ENCODE data around the gene TMEM91. TPM values are rescaled to one million over a fixed set of nuclear protein-coding genes. Genes with fewer than 3 reads are reported as not detected.
"Not testable (repeated sequence)": the region's sequence is repeated elsewhere in the genome, so short reads cannot be mapped to it uniquely, and the experiment has no call there.

Gene TMEM91
- polyA plus RNA-seq, 1 donor from 2014 or later = 24.4 TPM

GRCh38 chr19:41407271-41407670 lies 30.9 kb downstream of the TMEM91 start:
- H3K4me2 ChIP-seq (ENCODE audit: low read length) = no peak overlapping the region
- no peaks in the 10 kb centered on the region for H3K9me3 ChIP-seq (ENCODE audit: low read length)
- no peaks in the 10 kb centered on the region for H3K36me3 ChIP-seq (ENCODE audit: insufficient read depth, low read length)
- no peak overlapping the region for H3K4me3 ChIP-seq (ENCODE audit: low read length)
- H3K27me3 ChIP-seq (ENCODE audit: insufficient read depth, low read depth, low read length) = no peaks in the 10 kb centered on the region
- no peak overlapping the region for H3K27ac ChIP-seq (ENCODE audit: low read length)
- H3K9ac ChIP-seq (ENCODE audit: low read length) = no peak overlapping the region
- H3K79me2 ChIP-seq (replicated peaks; ENCODE audit: insufficient read depth, low read length) = no peaks in the 10 kb centered on the region
- no peaks in the 10 kb centered on the region for H3F3A ChIP-seq (ENCODE audit: insufficient read depth, low read length, poor library complexity, severe bottlenecking)
- TF ChIP-seq REST (IDR thresholded peaks at IDR 0.05; ENCODE audit: borderline replicate concordance) (no peak), EP300 (conservative IDR thresholded peaks at IDR 0.05; ENCODE audit: poor library complexity, severe bottlenecking) (no peak), CTCF (IDR thresholded peaks at IDR 0.05; ENCODE audit: poor library complexity, severe bottlenecking) (no peak), POLR2AphosphoS5 (IDR thresholded peaks at IDR 0.05) (no peak), RAD21 (conservative IDR thresholded peaks at IDR 0.05) (no peak), TAF1 (IDR thresholded peaks at IDR 0.05; ENCODE audit: low read depth) (no peak), SMC3 (conservative IDR thresholded peaks at IDR 0.05; ENCODE audit: poor library complexity) (no peak), EZH2 (IDR thresholded peaks at IDR 0.05; ENCODE audit: borderline replicate concordance, insufficient read depth, low read length, poor library complexity, severe bottlenecking) (no peak), MXI1 (conservative IDR thresholded peaks at IDR 0.05; ENCODE audit: poor library complexity, severe bottlenecking) (no peak)
- no peaks in the 10 kb centered on the region for H3K9me2 ChIP-seq (ENCODE audit: insufficient read depth, low read length)
- no peaks in the 10 kb centered on the region for H4K20me1 ChIP-seq (ENCODE audit: insufficient read depth)
- no peak overlapping the region for H2AFZ ChIP-seq (ENCODE audit: low read depth, low read length)

GRCh38 chr19:41408256-41408655 lies 31.9 kb downstream of the TMEM91 start:
- Histone ChIP-seq H3K9ac (ENCODE audit: low read length) (no peak overlapping the region), H3K79me2 (replicated peaks; ENCODE audit: insufficient read depth, low read length) (no peaks in the 10 kb centered on the region), H3F3A (ENCODE audit: insufficient read depth, low read length, poor library complexity, severe bottlenecking) (no peaks in the 10 kb centered on the region), H4K20me1 (ENCODE audit: insufficient read depth) (no peaks in the 10 kb centered on the region), H3K27ac (ENCODE audit: low read length) (no peak overlapping the region), H3K9me2 (ENCODE audit: insufficient read depth, low read length) (no peaks in the 10 kb centered on the region), H3K9me3 (ENCODE audit: low read length) (no peaks in the 10 kb centered on the region), H3K27me3 (ENCODE audit: insufficient read depth, low read depth, low read length) (no peaks in the 10 kb centered on the region), H3K4me3 (ENCODE audit: low read length) (no peak overlapping the region), H3K36me3 (ENCODE audit: insufficient read depth, low read length) (no peaks in the 10 kb centered on the region), H2AFZ (ENCODE audit: low read depth, low read length) (no peak overlapping the region), H3K4me2 (ENCODE audit: low read length) (no peak overlapping the region)
- TF ChIP-seq RAD21 (conservative IDR thresholded peaks at IDR 0.05) (no peak), CTCF (IDR thresholded peaks at IDR 0.05; ENCODE audit: poor library complexity, severe bottlenecking) (no peak), EZH2 (IDR thresholded peaks at IDR 0.05; ENCODE audit: borderline replicate concordance, insufficient read depth, low read length, poor library complexity, severe bottlenecking) (no peak), EP300 (conservative IDR thresholded peaks at IDR 0.05; ENCODE audit: poor library complexity, severe bottlenecking) (no peak), REST (IDR thresholded peaks at IDR 0.05; ENCODE audit: borderline replicate concordance) (no peak), TAF1 (IDR thresholded peaks at IDR 0.05; ENCODE audit: low read depth) (no peak), MXI1 (conservative IDR thresholded peaks at IDR 0.05; ENCODE audit: poor library complexity, severe bottlenecking) (no peak), POLR2AphosphoS5 (IDR thresholded peaks at IDR 0.05) (no peak), SMC3 (conservative IDR thresholded peaks at IDR 0.05; ENCODE audit: poor library complexity) (no peak)

GRCh38 chr19:41408846-41409245 lies 32.5 kb downstream of the TMEM91 start:
- H3K9ac ChIP-seq (ENCODE audit: low read length); H3K27ac ChIP-seq (ENCODE audit: low read length); H3K9me3 ChIP-seq (ENCODE audit: low read length); H2AFZ ChIP-seq (ENCODE audit: low read depth, low read length); H3K9me2 ChIP-seq (ENCODE audit: insufficient read depth, low read length); H3K4me2 ChIP-seq (ENCODE audit: low read length); H3K36me3 ChIP-seq (ENCODE audit: insufficient read depth, low read length); H4K20me1 ChIP-seq (ENCODE audit: insufficient read depth); H3F3A ChIP-seq (ENCODE audit: insufficient read depth, low read length, poor library complexity, severe bottlenecking); H3K4me3 ChIP-seq (ENCODE audit: low read length); H3K79me2 ChIP-seq (replicated peaks; ENCODE audit: insufficient read depth, low read length); H3K27me3 ChIP-seq (ENCODE audit: insufficient read depth, low read depth, low read length): not testable (repeated sequence)

Measured in neural cell (in vitro differentiated cells).